SIG-M5 (cell line): ENCODE results near the gene KNCN.

ENCODE experiments used
- DNase-seq: peaks from one replicate; lab custom pipeline; 2025; lab: John Stamatoyannopoulos, UW

The KNCN gene

GRCh38 chr1:46497020-46497419 lies 54.4 kb downstream of the KNCN start:
- DNase-seq, result no peak

DNA sequence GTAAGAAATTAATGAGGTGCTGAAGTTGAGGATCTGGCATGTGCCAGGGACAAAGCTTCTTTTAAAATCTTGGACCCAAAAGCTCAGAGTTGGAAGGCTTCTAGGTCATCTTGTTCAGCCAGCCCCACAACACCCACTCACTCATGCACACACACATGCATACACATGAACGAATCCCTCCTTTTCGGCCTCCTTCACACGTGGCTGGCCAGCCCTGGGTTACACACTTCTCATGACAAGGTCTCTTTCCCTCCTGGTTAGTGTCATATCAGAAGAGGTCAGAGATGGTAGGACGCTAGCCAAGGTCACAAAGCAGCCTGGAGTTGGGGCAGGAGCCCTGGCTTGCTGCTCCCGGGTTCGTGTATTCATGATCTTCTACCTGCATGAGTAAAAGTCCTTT lies 54.9 kb downstream of the KNCN start:
- no peak for DNase-seq

DNA sequence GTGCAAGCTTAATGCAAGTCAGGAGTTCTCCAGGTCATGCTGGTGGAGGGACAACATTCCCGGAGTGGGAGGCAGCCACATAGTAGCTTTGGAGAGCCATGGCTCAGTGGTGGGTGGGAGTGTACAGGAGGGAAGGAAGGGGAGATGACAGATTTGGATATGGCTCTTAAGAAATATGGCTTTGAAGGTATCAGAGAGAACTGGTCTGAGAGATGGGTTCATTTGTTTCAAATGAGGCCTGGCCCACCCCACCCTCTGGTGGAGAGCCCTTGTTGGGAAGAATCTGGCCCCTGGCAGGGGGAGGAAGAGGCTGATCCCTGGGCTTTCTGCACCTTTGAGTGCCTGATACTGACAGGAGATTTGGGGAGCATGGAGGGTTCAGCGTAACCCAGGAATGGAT lies 55.7 kb downstream of the KNCN start:
- no peak for DNase-seq
